SK-N-SH (cell line): Measurements from ENCODE around the gene KCNJ4. TPM values are rescaled to one million over a fixed set of nuclear protein-coding genes. Genes with fewer than 3 reads are reported as not detected.
A peak's percentile ranks its signal among the peaks of the same experiment; 100 is the strongest.

Experiments used
- CTCF ChIA-PET: fragments of 300-600, 350-600 bp; formaldehyde crosslinking; extraction: SDS; loops from one replicate; lab custom pipeline; 2021; lab: Yijun Ruan, JAX
- POLR2A ChIA-PET: fragments of 350-600 bp; sonication (Branson Sonifier 250); formaldehyde crosslinking; extraction: SDS; loops from one replicate; lab custom pipeline; 2020; ENCODE audit warnings: antibody characterized with exemption, inconsistent platforms; lab: Yijun Ruan, JAX
- DNase-seq: peaks from one replicate; pipeline ENCODE4 v3.0.0; 2012
- H2AFZ ChIP-seq: fragments of 200-600 bp; sonication (generic); 2 replicates; pipeline ENCODE4 v1.8.1; 2016; ENCODE audit warnings: antibody characterized with exemption, mild to moderate bottlenecking, low read depth
- H3F3A ChIP-seq: fragments of 200-600 bp; sonication (generic); replicated peaks from 2 replicates; pipeline ENCODE3; 2016; ENCODE audit warnings: antibody characterized with exemption, mild to moderate bottlenecking; ENCODE audit not compliant: insufficient read depth
- H3K27ac ChIP-seq, 2 experiments: fragments of 200-500 bp in 1 of 2; fragments of 200-600 bp in 1 of 2; sonication (Bioruptor generic) in 1 of 2; sonication (generic), shearing (Covaris generic) in 1 of 2; 2 replicates each; pipeline versions ENCODE4 v1.5.1 to v1.6.1; 2014 to 2016; ENCODE audit warnings: low read depth in 2 of 2, inconsistent platforms in 1 of 2, low read length in 1 of 2, mild to moderate bottlenecking in 1 of 2, mixed read lengths in 1 of 2
- H3K27me3 ChIP-seq: fragments of 200-600 bp; sonication (generic), shearing (Covaris generic); 2 replicates; pipeline ENCODE4 v1.6.1; 2016; ENCODE audit warnings: mixed run types; ENCODE audit not compliant: insufficient read depth
- H3K36me3 ChIP-seq, 2 experiments: fragments of 200-500 bp in 1 of 2; fragments of 200-600 bp in 1 of 2; sonication (Bioruptor generic) in 1 of 2; sonication (generic) in 1 of 2; replicated peaks in 1 of 2; 2 replicates each; pipeline versions ENCODE3 to v1.5.1; 2014 to 2016; ENCODE audit warnings: low read length in 1 of 2, mild to moderate bottlenecking in 1 of 2; ENCODE audit not compliant: insufficient read depth in 2 of 2, control insufficient read depth in 1 of 2
- H3K4me1 ChIP-seq, 2 experiments: fragments of 200-500 bp in 1 of 2; fragments of 200-600 bp in 1 of 2; sonication (Bioruptor generic) in 1 of 2; sonication (generic), shearing (Covaris generic) in 1 of 2; 2 replicates each; pipeline versions ENCODE4 v1.5.1 to v1.6.1; 2014 to 2016; ENCODE audit warnings: low read depth in 1 of 2, low read length in 1 of 2, mixed run types in 1 of 2; ENCODE audit not compliant: insufficient read depth in 2 of 2, control insufficient read depth in 1 of 2
- H3K4me2 ChIP-seq: fragments of 200-600 bp; sonication (generic), shearing (Covaris generic); 2 replicates; pipeline ENCODE4 v1.6.1; 2017; ENCODE audit warnings: mixed run types
- H3K4me3 ChIP-seq, 2 experiments: fragments of 200-500 bp in 1 of 2; fragments of 200-600 bp in 1 of 2; sonication (Bioruptor generic) in 1 of 2; sonication (generic), shearing (Covaris generic) in 1 of 2; 2 replicates each; pipeline versions ENCODE4 v1.5.1 to v1.8.1; 2014 to 2016; ENCODE audit warnings: low read depth in 2 of 2, inconsistent platforms in 1 of 2, low read length in 1 of 2, mild to moderate bottlenecking in 1 of 2, mixed read lengths in 1 of 2, moderate library complexity in 1 of 2
- H3K79me2 ChIP-seq: fragments of 200-600 bp; sonication (generic); 2 replicates; pipeline ENCODE4 v1.8.1; 2017; ENCODE audit warnings: mild to moderate bottlenecking; ENCODE audit not compliant: insufficient read depth
- H3K9ac ChIP-seq: fragments of 200-600 bp; sonication (generic); 2 replicates; pipeline ENCODE4 v1.6.1; 2017; ENCODE audit warnings: mixed run types
- H3K9me2 ChIP-seq: fragments of 200-600 bp; sonication (generic); 2 replicates; pipeline ENCODE4 v1.6.1; 2017; ENCODE audit warnings: mixed run types
- H3K9me3 ChIP-seq: fragments of 200-600 bp; sonication (generic); 2 replicates; pipeline ENCODE4 v1.6.1; 2017; ENCODE audit warnings: mixed run types, mild to moderate bottlenecking, moderate library complexity
- H4K20me1 ChIP-seq: fragments of 200-600 bp; sonication (generic); 2 replicates; pipeline ENCODE4 v1.6.1; 2017; ENCODE audit warnings: mild to moderate bottlenecking, mixed run types; ENCODE audit not compliant: insufficient read depth
- CHD2 ChIP-seq: fragments of 150-350 bp; IDR thresholded peaks from 2 replicates; pipeline ENCODE4 v1.6.1; 2018; ENCODE audit warnings: low read length; ENCODE audit not compliant: partially characterized antibody
- CTCF ChIP-seq: fragments of 200-600 bp; sonication (generic); IDR thresholded peaks from 2 replicates; pipeline ENCODE4 v1.6.1; 2017; ENCODE audit warnings: antibody characterized with exemption, mild to moderate bottlenecking, moderate library complexity
- ELF1 ChIP-seq: IDR thresholded peaks from 2 replicates; pipeline ENCODE4 v1.4.0; 2012
- EZH2phosphoT487 ChIP-seq: fragments of 200-600 bp; sonication (generic); IDR thresholded peaks from 2 replicates; pipeline ENCODE4 v1.6.1; 2017; ENCODE audit warnings: low read depth, mixed run types, mild to moderate bottlenecking, antibody characterized with exemption, moderate library complexity, borderline replicate concordance
- FOSL2 ChIP-seq: IDR thresholded peaks from 2 replicates; pipeline ENCODE4 v1.4.0; 2012; ENCODE audit warnings: low read depth, mild to moderate bottlenecking, moderate library complexity, borderline replicate concordance
- FOXJ3 ChIP-seq: sonication (generic); formaldehyde crosslinking; IDR thresholded peaks from 2 replicates; pipeline ENCODE4 v1.5.1; 2020; ENCODE audit warnings: mild to moderate bottlenecking, missing genetic modification reagents
- FOXM1 ChIP-seq: IDR thresholded peaks from 2 replicates; pipeline ENCODE4 v1.4.0; 2012; ENCODE audit warnings: low read depth, mild to moderate bottlenecking
- GABPA ChIP-seq: IDR thresholded peaks from 2 replicates; pipeline ENCODE4 v1.4.0; 2012; ENCODE audit warnings: low read depth, mild to moderate bottlenecking
- IRF3 ChIP-seq: fragments of 150-350 bp; IDR thresholded peaks from 2 replicates; pipeline ENCODE4 v1.6.1; 2016; ENCODE audit warnings: mild to moderate bottlenecking, low read depth, low read length
- MXI1 ChIP-seq: IDR thresholded peaks from 2 replicates; pipeline ENCODE4 v1.6.1; 2012; ENCODE audit warnings: mild to moderate bottlenecking, low read depth, low read length, improper control_type of control experiment
- NFIC ChIP-seq: IDR thresholded peaks from 2 replicates; pipeline ENCODE4 v1.4.0; 2012; ENCODE audit warnings: borderline replicate concordance
- NRF1 ChIP-seq: IDR thresholded peaks from 2 replicates; pipeline ENCODE4 v1.6.1; 2012; ENCODE audit warnings: low read depth, mild to moderate bottlenecking, low read length
- POLR2AphosphoS5 ChIP-seq: IDR thresholded peaks from 2 replicates; pipeline ENCODE4 v1.6.1; 2012; ENCODE audit warnings: low read depth, low read length
- RAD21 ChIP-seq: IDR thresholded peaks from 2 replicates; pipeline ENCODE4 v1.6.1; 2012; ENCODE audit warnings: mild to moderate bottlenecking, low read length
- RFX5 ChIP-seq: IDR thresholded peaks from 2 replicates; pipeline ENCODE4 v1.6.1; 2012; ENCODE audit warnings: mild to moderate bottlenecking, improper control_type of control experiment, low read length
- RXRA ChIP-seq: IDR thresholded peaks from 2 replicates; pipeline ENCODE4 v1.4.0; 2012; ENCODE audit warnings: low read depth, mild to moderate bottlenecking, borderline replicate concordance
- SMC3 ChIP-seq: IDR thresholded peaks from 2 replicates; pipeline ENCODE4 v1.6.1; 2012; ENCODE audit warnings: low read depth, low read length, improper control_type of control experiment
- TAF1 ChIP-seq: IDR thresholded peaks from 2 replicates; pipeline ENCODE4 v1.6.1; 2012; ENCODE audit warnings: low read depth, mild to moderate bottlenecking, low read length, moderate library complexity, borderline replicate concordance
- TCF12 ChIP-seq: IDR thresholded peaks from 2 replicates; pipeline ENCODE4 v1.4.0; 2012
- YY1 ChIP-seq: IDR thresholded peaks from 2 replicates; pipeline ENCODE4 v1.4.0; 2012; ENCODE audit warnings: low read depth, mild to moderate bottlenecking
- ZBTB33 ChIP-seq: IDR thresholded peaks from 2 replicates; pipeline ENCODE4 v1.4.0; 2012; ENCODE audit warnings: low read depth, borderline replicate concordance
- WGBS: methylation state at CpG from one replicate; pipeline ENCODE4 v1.1.6; 2017; ENCODE audit warnings: low lambda C conversion rate; 5-methylcytosine and 5-hydroxymethylcytosine counted together
- polyA plus RNA-seq, 3 experiments: library from polyadenylated mRNA; depleted of rRNA; stranded (reverse); fragments of >200 nt; gene quantifications; 2 replicates each; pipeline ENCODE4 v1.2.3, GENCODE V29; 2012

KCNJ4 gene
- polyA plus RNA-seq, 1 of the 3 experiments (the other 2 are of a cell fraction), result not detected

- Histone ChIP-seq H4K20me1 (peaks cover 61% of the 10 kb centered on the region), H3K36me3 (peaks cover 24 to 36% of the 10 kb centered on the region in 2 experiments), H3F3A (no peaks in the 10 kb centered on the region), H2AFZ (no peak overlapping the region), H3K4me1 (peaks cover 2 to 9% of the 10 kb centered on the region in 2 experiments; a peak in 3 of 4 replicates), H3K9ac (peak overlapping the region; percentile 98; the same call in 1 of the 2 replicates), H3K27ac (no peak overlapping the region; a peak in 1 of 4 replicates), H3K9me2 (no peaks in the 10 kb centered on the region), H3K27me3 (no peaks in the 10 kb centered on the region), H3K4me2 (peak overlapping the region; percentile 78), H3K9me3 (no peaks in the 10 kb centered on the region), H3K79me2 (peaks cover 81% of the 10 kb centered on the region), H3K4me3 (peak overlapping the region in 1 of 2 experiments; percentile 49; a peak in 1 of 4 replicates)
- ChIA-PET POLR2A (no interaction called here), CTCF (interaction anchor here (1.7 kb wide), 1 partner anchor 451 kb away, joined by 6 read pairs; no protein-coding TSS in a partner anchor)
- TF ChIP-seq RAD21 (no peak), CHD2 (no peak), RFX5 (no peak), ZBTB33 (no peak), RXRA (no peak)
- DNase-seq, result no peak
- WGBS, result 74% methylated on average over 4 of the region's 4 CpGs
These were observed 48.0 kb upstream of the KCNJ4 start for GRCh38 chr22:38503021-38503420.

GRCh38 chr22:38501797-38502672 is 47.0 kb upstream of the KCNJ4 start:
- peaks cover 30 to 36% of the 10 kb centered on the region in 2 experiments for H3K36me3 ChIP-seq
- CTCF ChIA-PET, result interaction anchor here (1.7 kb wide), 1 partner anchor 450 kb away, joined by 6 read pairs; no protein-coding TSS in a partner anchor
- TF ChIP-seq GABPA (no peak), NFIC (no peak), ELF1 (no peak), FOXM1 (no peak), TCF12 (no peak), FOSL2 (no peak), IRF3 (no peak), CTCF (no peak), POLR2AphosphoS5 (no peak), FOXJ3 (CRISPR knock-in tag) (no peak), YY1 (no peak), TAF1 (no peak), CHD2 (no peak), MXI1 (no peak), EZH2phosphoT487 (no peak), SMC3 (no peak), NRF1 (no peak)

More at GRCh38 chr22:38501797-38502672, 47.0 kb upstream of the KCNJ4 start:
- Histone ChIP-seq H2AFZ (no peak overlapping the region), H3K4me1 (peaks cover 2 to 9% of the 10 kb centered on the region in 2 experiments; a peak in 3 of 4 replicates), H3K4me3 (no peak overlapping the region), H3K4me2 (peak overlapping the region; percentile 78; the same call in 1 of the 2 replicates), H3K27ac (no peak overlapping the region), H3K9me3 (no peaks in the 10 kb centered on the region), H3K9ac (no peak overlapping the region), H3K79me2 (peaks cover 88% of the 10 kb centered on the region), H3F3A (no peaks in the 10 kb centered on the region), H3K9me2 (no peaks in the 10 kb centered on the region), H3K27me3 (no peaks in the 10 kb centered on the region), H4K20me1 (peaks cover 70% of the 10 kb centered on the region)
- no peak for DNase-seq
- WGBS, result 98% methylated on average over 9 of the region's 10 CpGs
- POLR2A ChIA-PET, result no interaction called here
